ENCODE data around the gene TMED1.
"Not testable (repeated sequence)": the region's sequence is repeated elsewhere in the genome, so short reads cannot be mapped to it uniquely, and the experiment has no call there.

TMED1 gene

GRCh38 chr19:10861103-10861651 is 25.2 kb upstream of the TMED1 start:
- no peak for DNase-seq

GRCh38 chr19:10858204-10858828 is 22.3 kb upstream of the TMED1 start:
- DNase-seq: no peak

- not testable (repeated sequence) for DNase-seq
Observed at GRCh38 chr19:10856899-10857298, 20.9 kb upstream of the TMED1 start.

- DNase-seq: no peak
Observed at GRCh38 chr19:10855879-10856522, 20.0 kb upstream of the TMED1 start.

- no peak for DNase-seq
Observed at GRCh38 chr19:10854350-10855089, 18.5 kb upstream of the TMED1 start.

GRCh38 chr19:10852941-10853340 is 16.9 kb upstream of the TMED1 start:
- no peak for DNase-seq

GRCh38 chr19:10852098-10852800 is 16.2 kb upstream of the TMED1 start:
- DNase-seq: no peak

- DNase-seq: no peak
Observed at GRCh38 chr19:10850631-10851030, 14.6 kb upstream of the TMED1 start.

GRCh38 chr19:10848230-10848856 is 12.3 kb upstream of the TMED1 start, which contains the start of gene C19orf38:
TSS of gene C19orf38 (plus strand) at chr19:10848415. CDS start at chr19:10848509, 94 bp downstream.
- DNase-seq: no peak

- DNase-seq: no peak
Observed at GRCh38 chr19:10846500-10847202, 10.6 kb upstream of the TMED1 start.

- DNase-seq: no peak
Observed at GRCh38 chr19:10842788-10843187, 6.8 kb upstream of the TMED1 start.

GRCh38 chr19:10839114-10840050 is 3.4 kb upstream of the TMED1 start:
- no peak for DNase-seq

- no peak for DNase-seq
Observed at GRCh38 chr19:10838377-10838776, 2.4 kb upstream of the TMED1 start.

- not testable (repeated sequence) for DNase-seq
Observed at GRCh38 chr19:10837649-10838048, 1.6 kb upstream of the TMED1 start.

GRCh38 chr19:10836479-10837330 is 693 bp upstream of the TMED1 start:
- peak; percentile 92 for DNase-seq

GRCh38 chr19:10835089-10835753 is 791 bp downstream of the TMED1 start:
- DNase-seq: no peak

GRCh38 chr19:10832939-10833296 is 3.1 kb downstream of the TMED1 start:
- DNase-seq: no peak

- DNase-seq: no peak
Observed at GRCh38 chr19:10831987-10832938, 3.7 kb downstream of the TMED1 start.

Measured in NCI-H446 treated with DMSO at 0.1 percent for 48 hours (cell line).